Measurements from ENCODE around the gene CKM.
"Not testable (repeated sequence)": the region's sequence is repeated elsewhere in the genome, so short reads cannot be mapped to it uniquely, and the experiment has no call there.

CKM gene

GRCh38 chr19:45340232-45340898, 17.7 kb upstream of the CKM start, which contains the start of gene KLC3:
Gene KLC3, plus strand, starts transcription at chr19:45340750. Its CDS starts 4,792 bp downstream, at chr19:45345542.
- Histone ChIP-seq H3K36me3 (ENCODE audit: control insufficient read depth in 1 of 2, insufficient read depth in 2 of 2, low read depth in 1 of 2, low read length in 2 of 2) (no peaks in the 10 kb centered on the region), H3K27me3 (ENCODE audit: control insufficient read depth in 1 of 2, insufficient read depth in 1 of 2, low read length in 2 of 2) (peaks cover 25 to 33% of the 10 kb centered on the region in 2 experiments), H2BK15ac (ENCODE audit: low read depth, poor library complexity, severe bottlenecking) (peak within 1 kb of the TSS; percentile 62), H3K27ac (ENCODE audit: low read length, poor library complexity, severe bottlenecking) (no peak within 1 kb of the TSS), H2BK5ac (ENCODE audit: low read depth, low read length, poor library complexity, severe bottlenecking) (no peak within 1 kb of the TSS), H2BK12ac (ENCODE audit: low read length in 2 of 2) (peak within 1 kb of the TSS in 1 of 2 experiments; percentile 56), H2AFZ (ENCODE audit: low read depth, low read length) (no peak within 1 kb of the TSS), H3K4me2 (ENCODE audit: low read length, poor library complexity, severe bottlenecking) (peak within 1 kb of the TSS; percentile 68), H4K91ac (ENCODE audit: low read length) (no peak within 1 kb of the TSS), H3K4me1 (ENCODE audit: control insufficient read depth, insufficient read depth, low read depth, low read length) (peaks cover 12% of the 10 kb centered on the region), H3K14ac (ENCODE audit: low read length in 2 of 2) (no peak within 1 kb of the TSS), H3K4ac (ENCODE audit: low read depth in 1 of 2, low read length in 2 of 2) (no peak within 1 kb of the TSS), H3K18ac (ENCODE audit: low read depth in 1 of 2, low read length in 2 of 2) (no peak within 1 kb of the TSS), H4K8ac (ENCODE audit: low read length) (peak within 1 kb of the TSS; percentile 62), H3K23ac (ENCODE audit: low read length in 2 of 2) (peak within 1 kb of the TSS in 1 of 2 experiments; percentile 35), H3K4me3 (ENCODE audit: insufficient read depth in 1 of 2, low read depth in 1 of 2, low read length in 2 of 2) (peak within 1 kb of the TSS in 1 of 2 experiments; percentile 38), H3K9me3 (ENCODE audit: control insufficient read depth, low read length) (no peaks in the 10 kb centered on the region), H2AK5ac (ENCODE audit: low read length, severe bottlenecking) (no peak within 1 kb of the TSS), H3K9ac (ENCODE audit: low read length) (no peak within 1 kb of the TSS), H3K79me1 (replicated peaks; ENCODE audit: low read length, poor library complexity, severe bottlenecking) (no peaks in the 10 kb centered on the region), H2BK120ac (ENCODE audit: low read depth, low read length) (no peak within 1 kb of the TSS)
- 6% methylated on average over 43 of the region's 50 CpGs for WGBS
- no peak for DNase-seq

- H3K4me3 ChIP-seq (ENCODE audit: insufficient read depth in 1 of 2, low read depth in 1 of 2, low read length in 2 of 2): no peak overlapping the region
- H3K9me3 ChIP-seq (ENCODE audit: control insufficient read depth, low read length): no peaks in the 10 kb centered on the region
- no peak overlapping the region for H3K23ac ChIP-seq (ENCODE audit: low read length in 2 of 2)
- no peak overlapping the region for H3K4ac ChIP-seq (ENCODE audit: low read depth in 1 of 2, low read length in 2 of 2)
- H3K4me2 ChIP-seq (ENCODE audit: low read length, poor library complexity, severe bottlenecking): no peak overlapping the region
- H2AFZ ChIP-seq (ENCODE audit: low read depth, low read length): no peak overlapping the region
- no peak overlapping the region for H2BK5ac ChIP-seq (ENCODE audit: low read depth, low read length, poor library complexity, severe bottlenecking)
- H3K36me3 ChIP-seq (ENCODE audit: control insufficient read depth in 1 of 2, insufficient read depth in 2 of 2, low read depth in 1 of 2, low read length in 2 of 2): no peaks in the 10 kb centered on the region
- no peak overlapping the region for H3K14ac ChIP-seq (ENCODE audit: low read length in 2 of 2)
- no peak overlapping the region for H4K8ac ChIP-seq (ENCODE audit: low read length)
- H2BK15ac ChIP-seq (ENCODE audit: low read depth, poor library complexity, severe bottlenecking): no peak overlapping the region
- no peaks in the 10 kb centered on the region for H3K79me1 ChIP-seq (replicated peaks; ENCODE audit: low read length, poor library complexity, severe bottlenecking)
- peaks cover 12% of the 10 kb centered on the region for H3K4me1 ChIP-seq (ENCODE audit: control insufficient read depth, insufficient read depth, low read depth, low read length)
- 92% methylated on average over 3 of the region's 6 CpGs for WGBS
- H3K9ac ChIP-seq (ENCODE audit: low read length): no peak overlapping the region
- H3K27ac ChIP-seq (ENCODE audit: low read length, poor library complexity, severe bottlenecking): no peak overlapping the region
- no peak for DNase-seq
- H2BK12ac ChIP-seq (ENCODE audit: low read length in 2 of 2): no peak overlapping the region
- no peak overlapping the region for H4K91ac ChIP-seq (ENCODE audit: low read length)
- no peak overlapping the region for H2BK120ac ChIP-seq (ENCODE audit: low read depth, low read length)
- H3K18ac ChIP-seq (ENCODE audit: low read depth in 1 of 2, low read length in 2 of 2): no peak overlapping the region
- no peak overlapping the region for H2AK5ac ChIP-seq (ENCODE audit: low read length, severe bottlenecking)
- H3K27me3 ChIP-seq (ENCODE audit: control insufficient read depth in 1 of 2, insufficient read depth in 1 of 2, low read length in 2 of 2): peaks cover 18 to 28% of the 10 kb centered on the region in 2 experiments
Observed at GRCh38 chr19:45339629-45340028, 17.0 kb upstream of the CKM start.

GRCh38 chr19:45336696-45337251, 14.1 kb upstream of the CKM start:
- Histone ChIP-seq H2BK12ac (ENCODE audit: low read length in 2 of 2) (no peak overlapping the region), H3K4me2 (ENCODE audit: low read length, poor library complexity, severe bottlenecking) (no peak overlapping the region), H2BK120ac (ENCODE audit: low read depth, low read length) (no peak overlapping the region), H4K8ac (ENCODE audit: low read length) (no peak overlapping the region), H3K9ac (ENCODE audit: low read length) (no peak overlapping the region), H4K91ac (ENCODE audit: low read length) (peak overlapping the region; percentile 68), H2BK5ac (ENCODE audit: low read depth, low read length, poor library complexity, severe bottlenecking) (no peak overlapping the region), H3K36me3 (ENCODE audit: control insufficient read depth in 1 of 2, insufficient read depth in 2 of 2, low read depth in 1 of 2, low read length in 2 of 2) (no peaks in the 10 kb centered on the region), H3K4me3 (ENCODE audit: insufficient read depth in 1 of 2, low read depth in 1 of 2, low read length in 2 of 2) (no peak overlapping the region), H3K79me1 (replicated peaks; ENCODE audit: low read length, poor library complexity, severe bottlenecking) (no peaks in the 10 kb centered on the region), H2BK15ac (ENCODE audit: low read depth, poor library complexity, severe bottlenecking) (no peak overlapping the region), H3K27me3 (ENCODE audit: control insufficient read depth in 1 of 2, insufficient read depth in 1 of 2, low read length in 2 of 2) (peaks cover 15 to 21% of the 10 kb centered on the region in 2 experiments), H2AFZ (ENCODE audit: low read depth, low read length) (no peak overlapping the region), H3K23ac (ENCODE audit: low read length in 2 of 2) (no peak overlapping the region), H3K27ac (ENCODE audit: low read length, poor library complexity, severe bottlenecking) (no peak overlapping the region), H3K14ac (ENCODE audit: low read length in 2 of 2) (no peak overlapping the region), H3K4me1 (ENCODE audit: control insufficient read depth, insufficient read depth, low read depth, low read length) (peaks cover 12% of the 10 kb centered on the region), H3K9me3 (ENCODE audit: control insufficient read depth, low read length) (no peaks in the 10 kb centered on the region), H3K18ac (ENCODE audit: low read depth in 1 of 2, low read length in 2 of 2) (no peak overlapping the region), H3K4ac (ENCODE audit: low read depth in 1 of 2, low read length in 2 of 2) (no peak overlapping the region), H2AK5ac (ENCODE audit: low read length, severe bottlenecking) (no peak overlapping the region)
- DNase-seq: no peak
- WGBS: 84% methylated on average over 11 of the region's 11 CpGs

GRCh38 chr19:45334881-45335280, 12.2 kb upstream of the CKM start:
- H3K9ac ChIP-seq (ENCODE audit: low read length); H2BK15ac ChIP-seq (ENCODE audit: low read depth, poor library complexity, severe bottlenecking); H3K18ac ChIP-seq (ENCODE audit: low read depth in 1 of 2, low read length in 2 of 2); H3K14ac ChIP-seq (ENCODE audit: low read length in 2 of 2); H3K36me3 ChIP-seq (ENCODE audit: control insufficient read depth in 1 of 2, insufficient read depth in 2 of 2, low read depth in 1 of 2, low read length in 2 of 2); H2BK5ac ChIP-seq (ENCODE audit: low read depth, low read length, poor library complexity, severe bottlenecking); H3K27me3 ChIP-seq (ENCODE audit: control insufficient read depth in 1 of 2, insufficient read depth in 1 of 2, low read length in 2 of 2); H4K91ac ChIP-seq (ENCODE audit: low read length); H2AFZ ChIP-seq (ENCODE audit: low read depth, low read length); H4K8ac ChIP-seq (ENCODE audit: low read length); H3K9me3 ChIP-seq (ENCODE audit: control insufficient read depth, low read length); H3K79me1 ChIP-seq (replicated peaks; ENCODE audit: low read length, poor library complexity, severe bottlenecking); H3K4me3 ChIP-seq (ENCODE audit: insufficient read depth in 1 of 2, low read depth in 1 of 2, low read length in 2 of 2); H2BK120ac ChIP-seq (ENCODE audit: low read depth, low read length); H2BK12ac ChIP-seq (ENCODE audit: low read length in 2 of 2); H3K4me2 ChIP-seq (ENCODE audit: low read length, poor library complexity, severe bottlenecking); H3K27ac ChIP-seq (ENCODE audit: low read length, poor library complexity, severe bottlenecking); H3K4me1 ChIP-seq (ENCODE audit: control insufficient read depth, insufficient read depth, low read depth, low read length); H3K23ac ChIP-seq (ENCODE audit: low read length in 2 of 2); DNase-seq; H3K4ac ChIP-seq (ENCODE audit: low read depth in 1 of 2, low read length in 2 of 2); H2AK5ac ChIP-seq (ENCODE audit: low read length, severe bottlenecking): not testable (repeated sequence)
- WGBS: 100% methylated on average over 1 of the region's 4 CpGs
